Mesothelial cell of epicardium (in vitro differentiated cells): ENCODE results near the gene CYTH1. TPM values are rescaled to one million over a fixed set of nuclear protein-coding genes. Genes with fewer than 3 reads are reported as not detected.

Experiments
- DNase-seq, 2 experiments: peaks; one replicate each; pipeline ENCODE4 v3.0.0; 2021; ENCODE audit warnings: low spot score in 2 of 2; ENCODE audit not compliant: unreplicated experiment in 2 of 2
- H3K27ac Mint-ChIP-seq: 2 replicates; pipeline ENCODE4 v1.8.0; 2021; ENCODE audit warnings: mixed read lengths
- H3K27me3 Mint-ChIP-seq: 2 replicates; pipeline ENCODE4 v1.8.0; 2021; ENCODE audit warnings: low read depth, mixed read lengths
- H3K36me3 Mint-ChIP-seq: 2 replicates; pipeline ENCODE4 v1.8.0; 2021; ENCODE audit warnings: mixed read lengths
- H3K4me1 Mint-ChIP-seq: 2 replicates; pipeline ENCODE4 v1.8.0; 2021; ENCODE audit warnings: mixed read lengths
- H3K4me3 Mint-ChIP-seq: 2 replicates; pipeline ENCODE4 v1.8.0; 2021; ENCODE audit warnings: mild to moderate bottlenecking, moderate library complexity, mixed read lengths
- H3K9me3 Mint-ChIP-seq: 2 replicates; pipeline ENCODE4 v1.8.0; 2021; ENCODE audit warnings: mixed read lengths
- total RNA-seq: library from RNA; stranded (reverse); gene quantifications from 3 replicates; pipeline ENCODE4 v1.2.1, GENCODE V29; 2021
- TF ChIP-seq, protein P1 (sequence below): fragments of 200-600 bp; sonication (generic); IDR thresholded peaks from one replicate; pipeline ENCODE4 v1.5.0; 2021; ENCODE audit warnings: antibody characterized with exemption; ENCODE audit not compliant: unreplicated experiment

Gene CYTH1
- total RNA-seq, 1 donor from 2014 or later = 42.8 TPM

DNA sequence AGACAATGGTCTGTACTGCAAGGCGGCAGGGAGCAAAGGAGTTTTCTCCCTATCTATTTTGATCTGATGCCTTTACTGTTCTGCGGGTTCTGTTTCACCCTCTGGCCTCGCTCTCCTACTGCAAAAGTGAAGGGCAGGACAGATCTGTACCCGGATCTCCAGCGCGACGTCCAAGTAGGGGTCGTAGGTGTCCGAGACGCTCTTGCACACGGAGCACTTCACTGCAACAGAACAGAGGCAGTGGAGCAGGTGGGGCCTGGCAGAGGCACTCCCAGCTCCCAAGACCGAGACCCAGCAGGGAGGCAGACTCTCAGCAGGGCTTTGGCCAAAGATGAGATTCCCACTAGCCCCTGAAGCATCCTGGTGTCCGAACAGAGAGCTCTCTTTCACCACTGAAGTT is 38.8 kb upstream of the CYTH1 start:
- H3K9me3 Mint-ChIP-seq = no peaks in the 10 kb centered on the region
- no peak overlapping the region for H3K4me3 Mint-ChIP-seq
- no peaks in the 10 kb centered on the region for H3K27me3 Mint-ChIP-seq
- DNase-seq = no peak
- H3K4me1 Mint-ChIP-seq = no peaks in the 10 kb centered on the region
- H3K27ac Mint-ChIP-seq = no peak overlapping the region
- TF ChIP-seq, protein P1, sequence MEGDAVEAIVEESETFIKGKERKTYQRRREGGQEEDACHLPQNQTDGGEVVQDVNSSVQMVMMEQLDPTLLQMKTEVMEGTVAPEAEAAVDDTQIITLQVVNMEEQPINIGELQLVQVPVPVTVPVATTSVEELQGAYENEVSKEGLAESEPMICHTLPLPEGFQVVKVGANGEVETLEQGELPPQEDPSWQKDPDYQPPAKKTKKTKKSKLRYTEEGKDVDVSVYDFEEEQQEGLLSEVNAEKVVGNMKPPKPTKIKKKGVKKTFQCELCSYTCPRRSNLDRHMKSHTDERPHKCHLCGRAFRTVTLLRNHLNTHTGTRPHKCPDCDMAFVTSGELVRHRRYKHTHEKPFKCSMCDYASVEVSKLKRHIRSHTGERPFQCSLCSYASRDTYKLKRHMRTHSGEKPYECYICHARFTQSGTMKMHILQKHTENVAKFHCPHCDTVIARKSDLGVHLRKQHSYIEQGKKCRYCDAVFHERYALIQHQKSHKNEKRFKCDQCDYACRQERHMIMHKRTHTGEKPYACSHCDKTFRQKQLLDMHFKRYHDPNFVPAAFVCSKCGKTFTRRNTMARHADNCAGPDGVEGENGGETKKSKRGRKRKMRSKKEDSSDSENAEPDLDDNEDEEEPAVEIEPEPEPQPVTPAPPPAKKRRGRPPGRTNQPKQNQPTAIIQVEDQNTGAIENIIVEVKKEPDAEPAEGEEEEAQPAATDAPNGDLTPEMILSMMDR = no peak
- H3K36me3 Mint-ChIP-seq = peaks cover 55% of the 10 kb centered on the region

DNA sequence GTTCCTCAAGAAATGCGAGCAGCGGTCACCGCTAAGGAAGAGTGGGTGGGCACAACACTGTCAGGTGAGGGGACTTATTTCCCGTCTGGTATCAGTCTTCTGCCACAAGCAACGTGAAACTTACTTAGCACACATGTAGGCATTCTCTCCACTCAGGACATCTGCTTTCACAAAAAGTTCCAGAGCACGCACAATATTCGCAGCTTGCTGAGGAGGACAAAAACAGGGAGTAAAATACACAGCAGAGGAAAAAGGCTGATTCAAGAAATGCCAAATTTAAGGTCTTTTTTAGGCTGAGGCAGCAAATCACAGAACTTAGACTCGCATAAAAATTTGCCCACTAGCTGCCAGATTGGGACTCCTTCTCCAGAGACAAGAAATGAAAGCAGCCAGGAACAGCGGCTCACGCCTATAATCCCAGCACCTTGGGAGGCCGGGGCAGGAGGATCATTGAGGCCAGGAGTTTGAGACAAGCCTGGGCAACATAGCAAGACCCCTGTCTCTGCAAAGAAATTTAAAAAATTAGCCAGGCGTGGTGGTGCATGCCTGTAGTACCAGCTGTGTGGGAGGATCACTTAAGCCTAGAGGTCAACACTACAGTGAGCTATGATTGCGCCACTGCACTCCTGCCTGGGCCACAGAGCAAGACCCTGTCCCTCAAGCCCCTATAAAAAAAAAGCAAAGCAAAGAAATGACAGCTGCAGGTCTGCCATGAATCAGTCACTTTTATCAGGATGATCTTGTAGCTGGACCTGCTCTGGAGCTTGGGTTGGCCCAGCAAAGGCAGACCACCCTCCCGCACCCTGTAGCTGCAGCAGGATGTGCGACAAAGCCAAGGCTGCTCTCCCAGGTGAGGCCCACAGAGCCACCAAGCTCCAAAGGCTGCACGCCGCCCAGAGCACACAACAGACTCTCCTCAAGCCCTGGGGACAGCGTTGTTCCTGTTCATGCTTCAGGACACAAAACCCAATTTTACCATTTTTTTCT is 38.0 kb upstream of the CYTH1 start:
- H3K4me1 Mint-ChIP-seq = no peaks in the 10 kb centered on the region
- no peak overlapping the region for H3K27ac Mint-ChIP-seq
- H3K27me3 Mint-ChIP-seq = no peaks in the 10 kb centered on the region
- TF ChIP-seq, protein P1 = no peak
- DNase-seq = no peak
- no peak overlapping the region for H3K4me3 Mint-ChIP-seq
- no peaks in the 10 kb centered on the region for H3K9me3 Mint-ChIP-seq
- H3K36me3 Mint-ChIP-seq = peaks cover 50% of the 10 kb centered on the region

DNA sequence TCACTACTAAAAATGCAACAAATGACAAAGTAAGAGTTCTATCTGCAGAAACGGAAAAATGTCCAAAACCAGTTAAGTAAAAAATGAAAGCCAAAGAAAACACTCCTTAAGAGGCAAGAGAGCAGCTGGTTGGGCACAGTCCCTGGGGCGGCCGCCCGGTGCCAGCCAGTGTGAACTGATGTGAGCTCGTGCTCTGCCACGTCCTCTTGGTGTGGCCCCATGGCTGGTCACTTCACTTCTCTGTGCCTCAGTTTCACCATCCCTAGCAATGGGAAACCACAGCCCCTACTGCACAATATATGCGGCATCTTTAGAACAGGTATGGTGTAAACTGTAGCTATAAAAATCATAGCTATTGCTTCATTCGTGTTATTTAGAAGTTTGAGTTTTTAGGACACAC is 37.3 kb upstream of the CYTH1 start:
- Mint-ChIP-seq H3K27ac (no peak overlapping the region), H3K27me3 (no peaks in the 10 kb centered on the region), H3K36me3 (peaks cover 45% of the 10 kb centered on the region), H3K9me3 (no peaks in the 10 kb centered on the region), H3K4me1 (no peaks in the 10 kb centered on the region), H3K4me3 (no peak overlapping the region)
- DNase-seq = no peak
- TF ChIP-seq, protein P1 = no peak

DNA sequence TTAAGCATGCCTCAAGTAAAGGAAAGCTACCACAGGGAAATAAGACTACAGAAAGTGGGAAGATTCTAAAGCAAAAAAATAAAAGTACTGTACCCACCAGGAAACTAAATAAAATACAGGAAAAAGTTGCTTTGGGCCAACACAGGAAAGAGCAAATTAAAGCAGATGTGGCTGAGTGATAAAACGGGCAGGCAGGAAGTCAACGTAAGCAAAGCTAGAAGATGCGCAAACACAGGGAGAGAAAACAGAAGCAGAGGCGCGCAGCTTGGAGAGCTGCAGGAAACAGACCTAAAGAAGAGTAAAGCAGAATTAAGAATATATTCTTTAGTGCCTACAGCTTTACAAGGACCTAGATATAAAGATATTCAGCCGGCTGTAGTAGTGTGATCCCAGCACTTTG is 36.9 kb upstream of the CYTH1 start:
- no peak for DNase-seq
- Mint-ChIP-seq H3K27me3 (no peaks in the 10 kb centered on the region), H3K36me3 (peaks cover 50% of the 10 kb centered on the region), H3K27ac (no peak overlapping the region), H3K9me3 (no peaks in the 10 kb centered on the region), H3K4me1 (no peaks in the 10 kb centered on the region), H3K4me3 (no peak overlapping the region)
- TF ChIP-seq, protein P1 = no peak

DNA sequence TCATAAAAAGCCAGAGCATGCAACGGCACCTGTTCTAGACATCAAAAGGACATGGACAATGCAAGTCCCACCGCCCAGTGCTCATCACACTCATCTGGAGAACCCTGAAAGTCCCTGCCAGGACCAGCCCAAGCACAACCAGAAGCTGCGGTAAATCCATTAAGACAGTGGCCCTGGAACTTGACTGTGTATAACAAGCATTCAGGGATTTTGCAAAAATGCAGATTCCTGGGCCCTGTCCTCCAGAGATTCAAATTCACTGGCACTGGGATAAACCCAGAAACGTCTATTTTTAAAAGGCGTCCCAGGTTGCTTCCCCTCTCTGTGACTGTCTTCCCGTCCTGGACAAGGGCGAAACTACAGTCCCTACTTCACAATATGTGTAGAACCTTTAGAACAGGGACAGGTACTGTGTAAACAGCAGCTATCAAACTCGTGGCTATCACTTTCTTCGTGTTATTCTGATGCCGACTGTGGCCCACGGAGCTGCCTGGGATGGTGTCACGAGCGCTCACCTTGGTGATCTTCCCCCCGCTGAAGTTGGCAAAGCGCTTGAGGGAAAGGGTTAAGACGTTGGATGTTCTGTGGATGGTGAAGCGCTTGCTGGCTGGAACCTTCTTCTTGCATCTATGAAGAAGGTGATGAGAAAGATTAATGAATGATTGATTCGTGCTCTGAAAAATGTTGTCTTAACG is 36.2 kb upstream of the CYTH1 start:
- DNase-seq = no peak
- H3K4me3 Mint-ChIP-seq = no peak overlapping the region
- no peak overlapping the region for H3K27ac Mint-ChIP-seq
- TF ChIP-seq, protein P1 = no peak
- no peaks in the 10 kb centered on the region for H3K27me3 Mint-ChIP-seq
- no peaks in the 10 kb centered on the region for H3K4me1 Mint-ChIP-seq
- H3K9me3 Mint-ChIP-seq = no peaks in the 10 kb centered on the region
- H3K36me3 Mint-ChIP-seq = peaks cover 47% of the 10 kb centered on the region
